Measurements from ENCODE around the gene ZCWPW1. TPM values are rescaled to one million over a fixed set of nuclear protein-coding genes. Genes with fewer than 3 reads are reported as not detected.
A peak's percentile ranks its signal among the peaks of the same experiment; 100 is the strongest.

The ZCWPW1 gene
- total and polyA plus RNA-seq, 2 donors (not counting 1 experiment from before 2014, with no cell fraction given) = 11.3 to 28.0 TPM

- Mint-ChIP-seq H3K4me1 (peaks cover 80% of the 10 kb centered on the region), H3K27ac (peak overlapping the region; percentile 99), H3K27me3 (no peaks in the 10 kb centered on the region), H3K9me3 (ENCODE audit: insufficient read depth) (no peaks in the 10 kb centered on the region), H3K4me3 (peak overlapping the region; percentile 87)
- TF ChIP-seq CTCF (IDR thresholded peaks at IDR 0.05) (no peak), EZH2 (IDR thresholded peaks at IDR 0.05; ENCODE audit: borderline replicate concordance, insufficient read depth, low read depth, low read length, poor library complexity, severe bottlenecking) (no peak)
- peak overlapping the region; percentile 72 for H3K4me2 ChIP-seq (replicated peaks; ENCODE audit: low read depth, low read length, poor library complexity, severe bottlenecking)
- H3K4me1 ChIP-seq (ENCODE audit: control insufficient read depth in 2 of 2, insufficient read depth in 2 of 2, low read length in 2 of 2) = peaks cover 61 to 76% of the 10 kb centered on the region in 2 donors
- no peaks in the 10 kb centered on the region for H4K20me1 ChIP-seq (ENCODE audit: control insufficient read depth, insufficient read depth, low read length, poor library complexity, severe bottlenecking)
- peaks cover 0 to 7% of the 10 kb centered on the region in 2 experiments for H3K36me3 ChIP-seq (replicated peaks in 1 of 2; ENCODE audit: control extremely low read depth in 1 of 2, control insufficient read depth in 1 of 2, extremely low read depth in 1 of 2, insufficient read depth in 2 of 2, low read length in 1 of 2)
- peak overlapping the region; percentile 97 to 99 for H3K27ac ChIP-seq (ENCODE audit: low read length in 2 of 2)
- H3K9ac ChIP-seq (ENCODE audit: low read length) = peak overlapping the region; percentile 51
- no peaks in the 10 kb centered on the region for H3K27me3 ChIP-seq (replicated peaks in 1 of 4; ENCODE audit: control extremely low read depth in 1 of 4, control insufficient read depth in 3 of 4, insufficient read depth in 4 of 4, low read length in 3 of 4)
- ChIA-PET POLR2A (interaction anchor here (1.0 to 2.2 kb wide), 8 partner anchors 9 to 197 kb away, joined by 3 to 44 read pairs (median 4); partner anchors contain the start of genes MEPCE and ZCWPW1), CTCF (interaction anchor here (0.7 to 5.7 kb wide), 9 partner anchors 9 to 81 kb away, joined by 3 to 49 read pairs (median 5); partner anchors contain the start of genes MEPCE and ZCWPW1)
- peak; percentile 87 for DNase-seq
- peak; percentile 15 for ATAC-seq (ENCODE audit: low read depth)
- H3K4me3 ChIP-seq (ENCODE audit: control extremely low read depth in 1 of 5, extremely low read depth in 1 of 5, insufficient read depth in 1 of 5, low read depth in 2 of 5, low read length in 4 of 5) = no peak overlapping the region
- H3K9me3 ChIP-seq (ENCODE audit: control extremely low read depth in 1 of 3, control insufficient read depth in 2 of 3, insufficient read depth in 1 of 3, low read length in 2 of 3) = no peaks in the 10 kb centered on the region
- H3K79me2 ChIP-seq (ENCODE audit: control insufficient read depth, insufficient read depth, low read length) = no peaks in the 10 kb centered on the region
- 10% methylated on average over 7 of the region's 12 CpGs for WGBS (ENCODE audit: insufficient coverage)
- no peak overlapping the region for H2AFZ ChIP-seq (ENCODE audit: insufficient read depth, low read depth, low read length, poor library complexity, severe bottlenecking)
- intact Hi-C loops (cut with micrococcal nuclease) = loop anchor here (2.0 kb wide), 1 partner anchor 69 kb away; the partner anchor contains the start of gene PPP1R35
Observed at GRCh38 chr7:100367676-100368613, 60.6 kb downstream of the ZCWPW1 start.

Data from B cell (primary cell).